HCT116 (cell line): Measurements from ENCODE around the gene PROSER2. TPM values are rescaled to one million over a fixed set of nuclear protein-coding genes. Genes with fewer than 3 reads are reported as not detected.

Experiments
- ATAC-seq: fragments of 200-7000 bp; cut with Tn5 transposase; 2 replicates; pipeline ENCODE4 v1.9.1; 2020; ENCODE audit warnings: mild to moderate bottlenecking, moderate library complexity
- BruUV-seq: library from RNA; stranded (reverse); fragments of 400-500 nt; replicated peaks from 2 replicates; lab custom pipeline; 2021; lab: Mats Ljungman, UMichigan
- CTCF ChIA-PET: fragments of 300-600 bp; sonication (Branson Sonifier 250); formaldehyde crosslinking; loops from one replicate; lab custom pipeline; 2021; ENCODE audit warnings: antibody characterized with exemption; lab: Charles Lee
- POLR2A ChIA-PET: fragments of 300-600, 350-600 bp; sonication (Branson Sonifier 250); formaldehyde crosslinking; loops from one replicate; lab custom pipeline; 2021; ENCODE audit warnings: antibody characterized with exemption; lab: Charles Lee
- RAD21 ChIA-PET, 2 experiments: fragments of 300-600 bp; sonication (Branson Sonifier 250); formaldehyde crosslinking; loops; one replicate each; lab custom pipeline; 2023; ENCODE audit warnings: low total read pairs in 2 of 2; ENCODE audit not compliant: uncharacterized antibody in 2 of 2, unreplicated experiment in 2 of 2, low non-redundant PET in 1 of 2; lab: Charles Lee
- DNase-seq: peaks from one replicate; pipeline ENCODE4 v3.0.0-alpha.2; 2010; ENCODE audit warnings: low read depth, low spot score
- H2AFZ ChIP-seq: fragments of 200-600 bp; shearing (Covaris generic), sonication (generic); 2 replicates; pipeline ENCODE4 v1.6.1; 2017; ENCODE audit warnings: low read depth, mixed run types, mixed read lengths, antibody characterized with exemption, low read length; ENCODE audit not compliant: poor library complexity, severe bottlenecking
- H3K27ac ChIP-seq: 2 replicates; pipeline ENCODE4 v1.5.1; 2012; ENCODE audit warnings: low read depth, low read length
- H3K27me3 ChIP-seq: fragments of 200-600 bp; sonication (generic); 2 replicates; pipeline ENCODE4 v1.6.1; 2016; ENCODE audit warnings: mixed run types, low read length, mixed read lengths; ENCODE audit not compliant: insufficient read depth
- H3K36me3 ChIP-seq, 2 experiments: fragments of 200-500 bp in 1 of 2; fragments of 200-600 bp in 1 of 2; sonication (Bioruptor generic) in 1 of 2; sonication (generic) in 1 of 2; 2 replicates each; pipeline versions ENCODE4 v1.5.1 to v1.6.1; 2014 to 2016; ENCODE audit warnings: low read length in 2 of 2, inconsistent platforms in 1 of 2, mixed read lengths in 1 of 2, mixed run types in 1 of 2; ENCODE audit not compliant: insufficient read depth in 2 of 2, control insufficient read depth in 1 of 2
- H3K4me1 ChIP-seq, 2 experiments: fragments of 200-600 bp in 1 of 2; sonication (generic) in 1 of 2; 2 replicates each; pipeline versions ENCODE4 v1.5.1 to v1.6.1; 2012 to 2017; ENCODE audit warnings: low read length in 2 of 2, inconsistent platforms in 1 of 2, mild to moderate bottlenecking in 1 of 2, mixed read lengths in 1 of 2, mixed run types in 1 of 2, moderate library complexity in 1 of 2; ENCODE audit not compliant: insufficient read depth in 2 of 2, control insufficient read depth in 1 of 2
- H3K4me2 ChIP-seq: fragments of 200-600 bp; sonication (generic); 2 replicates; pipeline ENCODE4 v1.6.1; 2017; ENCODE audit warnings: mixed run types, low read length, mixed read lengths
- H3K4me3 ChIP-seq, 2 experiments: fragments of 200-600 bp in 1 of 2; sonication (generic) in 1 of 2; replicated peaks in 1 of 2; 2 replicates each; pipeline ENCODE4 v1.5.1; 2011 to 2016; ENCODE audit warnings: low read length in 2 of 2, control low read depth in 1 of 2, low read depth in 1 of 2, mild to moderate bottlenecking in 1 of 2, mixed read lengths in 1 of 2, mixed run types in 1 of 2
- H3K79me2 ChIP-seq: fragments of 200-600 bp; sonication (generic); 2 replicates; pipeline ENCODE4 v1.6.1; 2017; ENCODE audit warnings: mild to moderate bottlenecking, mixed run types, low read length, moderate library complexity, mixed read lengths; ENCODE audit not compliant: insufficient read depth
- H3K9ac ChIP-seq: fragments of 200-600 bp; sonication (generic); 2 replicates; pipeline ENCODE4 v1.6.1; 2016; ENCODE audit warnings: low read length, mixed read lengths
- H3K9me2 ChIP-seq: fragments of 200-600 bp; sonication (generic), shearing (Covaris generic); 2 replicates; pipeline ENCODE4 v1.6.1; 2017; ENCODE audit warnings: mixed run types, mild to moderate bottlenecking, moderate library complexity; ENCODE audit not compliant: insufficient read depth
- H3K9me3 ChIP-seq, 2 experiments: fragments of 200-500 bp in 1 of 2; fragments of 200-600 bp in 1 of 2; sonication (Bioruptor generic) in 1 of 2; sonication (generic) in 1 of 2; 2 replicates each; pipeline ENCODE4 v1.6.1; 2014 to 2017; ENCODE audit warnings: low read length in 2 of 2, mixed read lengths in 2 of 2, inconsistent platforms in 1 of 2, low read depth in 1 of 2, mild to moderate bottlenecking in 1 of 2, mixed run types in 1 of 2, moderate library complexity in 1 of 2; ENCODE audit not compliant: control insufficient read depth in 1 of 2, insufficient read depth in 1 of 2
- H4K20me1 ChIP-seq: fragments of 200-600 bp; sonication (generic), shearing (Covaris generic); 2 replicates; pipeline ENCODE4 v1.6.1; 2017; ENCODE audit warnings: mixed run types, mild to moderate bottlenecking, moderate library complexity; ENCODE audit not compliant: insufficient read depth
- CEBPB ChIP-seq: IDR thresholded peaks from 2 replicates; pipeline ENCODE4 v1.6.1; 2012; ENCODE audit warnings: low read depth
- EGR1 ChIP-seq: IDR thresholded peaks from 2 replicates; pipeline ENCODE4 v1.6.1; 2012; ENCODE audit warnings: low read depth
- ELF1 ChIP-seq: IDR thresholded peaks from 2 replicates; pipeline ENCODE4 v1.6.1; 2012; ENCODE audit warnings: low read depth, borderline replicate concordance
- EZH2 ChIP-seq: fragments of 200-600 bp; sonication (generic); IDR thresholded peaks from 2 replicates; pipeline ENCODE4 v1.6.1; 2017; ENCODE audit warnings: antibody characterized with exemption, mixed run types
- FOSL1 ChIP-seq: IDR thresholded peaks from 2 replicates; pipeline ENCODE4 v1.6.1; 2012; ENCODE audit warnings: low read depth
- MAX ChIP-seq: IDR thresholded peaks from 2 replicates; pipeline ENCODE4 v1.6.1; 2012
- POLR2A ChIP-seq: IDR thresholded peaks from 2 replicates; pipeline ENCODE4 v1.7.0; 2011; ENCODE audit warnings: borderline replicate concordance; ENCODE audit not compliant: insufficient read depth, insufficient read length; ENCODE audit errors: extremely low read depth
- POLR2AphosphoS5 ChIP-seq: IDR thresholded peaks from 2 replicates; pipeline ENCODE4 v1.6.1; 2011; ENCODE audit warnings: mild to moderate bottlenecking, low read depth, low read length, moderate library complexity
- RAD21 ChIP-seq: IDR thresholded peaks from 2 replicates; pipeline ENCODE4 v1.6.1; 2012; ENCODE audit warnings: low read depth, mild to moderate bottlenecking
- TCF7L2 ChIP-seq: IDR thresholded peaks from 2 replicates; pipeline ENCODE4 v1.7.0; 2011; ENCODE audit warnings: borderline replicate concordance, inconsistent platforms; ENCODE audit not compliant: insufficient read depth, insufficient read length; ENCODE audit errors: extremely low read depth
- ZFX ChIP-seq: fragments of 450-650 bp; IDR thresholded peaks from 2 replicates; pipeline ENCODE4 v1.6.1; 2017
- intact Hi-C: fragments of 100-400 bp; cut with micrococcal nuclease; formaldehyde crosslinking; loops from 2 replicates; pipeline ENCODE4 v1.10.0; 2022
- total RNA-seq: library from RNA; stranded (reverse); gene quantifications from one replicate; pipeline ENCODE4 v1.2.1, GENCODE V29; 2021; ENCODE audit not compliant: unreplicated experiment

Gene PROSER2
- total RNA-seq, 1 experiment from 2014 or later: 46.2 TPM

GRCh38 chr10:11898372-11899066 is 75.4 kb downstream of the PROSER2 start:
- peak overlapping the region; percentile 49 for H3K9ac ChIP-seq
- intact Hi-C loops: no loop called here

GRCh38 chr10:11899067-11899876 is 76.1 kb downstream of the PROSER2 start:
- Histone ChIP-seq H3K4me1 (peaks cover 15 to 75% of the 10 kb centered on the region in 2 experiments), H3K27me3 (no peaks in the 10 kb centered on the region), H3K4me2 (peak overlapping the region; percentile 47), H4K20me1 (no peaks in the 10 kb centered on the region), H3K27ac (no peak overlapping the region), H3K36me3 (no peaks in the 10 kb centered on the region), H3K9ac (peak overlapping the region; percentile 49), H3K79me2 (no peaks in the 10 kb centered on the region), H3K9me3 (no peaks in the 10 kb centered on the region), H2AFZ (no peak overlapping the region), H3K9me2 (no peaks in the 10 kb centered on the region), H3K4me3 (no peak overlapping the region)
- intact Hi-C loops: no loop called here
- ChIA-PET RAD21 (no interaction called here), CTCF (no interaction called here), POLR2A (interaction anchor here (1.1 kb wide), 1 partner anchor 17 kb away, joined by 5 read pairs; no protein-coding TSS in a partner anchor)
- TF ChIP-seq ZFX: 0 out of 2 replicates have a peak, but pooled peaks have one; percentile 5
- no peak for TF ChIP-seq RAD21
- BruUV-seq: no TSS peak
- DNase-seq (no peak), ATAC-seq (no peak)

More at GRCh38 chr10:11898372-11899066, 75.4 kb downstream of the PROSER2 start:
- Histone ChIP-seq H2AFZ (no peak overlapping the region), H3K9me3 (no peaks in the 10 kb centered on the region), H3K79me2 (no peaks in the 10 kb centered on the region), H3K27me3 (no peaks in the 10 kb centered on the region), H3K4me3 (no peak overlapping the region), H3K36me3 (no peaks in the 10 kb centered on the region), H3K4me2 (peak overlapping the region; percentile 47), H3K9me2 (no peaks in the 10 kb centered on the region), H3K4me1 (peaks cover 15 to 72% of the 10 kb centered on the region in 2 experiments), H4K20me1 (no peaks in the 10 kb centered on the region), H3K27ac (peak overlapping the region; percentile 23)
- peak; percentile 69 for DNase-seq
- RAD21 ChIA-PET: no interaction called here
- peak; percentile 79 for ATAC-seq
- CTCF ChIA-PET: no interaction called here
- BruUV-seq: TSS peak; percentile 92
- POLR2A ChIA-PET: interaction anchor here (1.1 to 1.4 kb wide), 3 partner anchors 10 to 16 kb away, joined by 3 to 5 read pairs (median 5); no protein-coding TSS in a partner anchor
- TF ChIP-seq POLR2AphosphoS5 (peak; percentile 63), TCF7L2 (peak; percentile 72), POLR2A (no peak), MAX (no peak; the same call in 1 of the 2 replicates), ZFX (peak; percentile 17; the same call in 1 of the 2 replicates), EGR1 (peak; percentile 90), RAD21 (no peak), CEBPB (0 out of 2 replicates have a peak, but pooled peaks have one; percentile 46), ELF1 (no peak), EZH2 (no peak), FOSL1 (no peak)
- TF ChIP-seq, all 23 proteins: peak for 5
